Hepatocyte (in vitro differentiated cells): Measurements from ENCODE around the gene PHYHIPL.

Source experiments
- CTCF ChIP-seq: fragments of 200-600 bp; sonication (generic); IDR thresholded peaks from 2 replicates; pipeline ENCODE4 v1.5.1; 2016; ENCODE audit warnings: antibody characterized with exemption, mild to moderate bottlenecking; ENCODE audit not compliant: poor library complexity
- EZH2 ChIP-seq: fragments of 200-600 bp; sonication (generic); IDR thresholded peaks from 2 replicates; pipeline ENCODE4 v1.6.1; 2016; ENCODE audit warnings: antibody characterized with exemption, mild to moderate bottlenecking, borderline replicate concordance

- TF ChIP-seq EZH2 (no peak), CTCF (no peak)
Measured at GRCh38 chr10:59269651-59270050, 93.2 kb downstream of the PHYHIPL start.
